GM19324 (cell line): Measurements from ENCODE around the gene HSPA1L.
"Not testable (repeated sequence)": the region's sequence is repeated elsewhere in the genome, so short reads cannot be mapped to it uniquely, and the experiment has no call there.

Source experiments
- ATAC-seq: cut with Tn5 transposase; IDR thresholded peaks from one replicate; pipeline ENCODE4 v1.9.1; 2021; ENCODE audit warnings: mild to moderate bottlenecking, moderate library complexity; ENCODE audit not compliant: unreplicated experiment, low FRiP score

HSPA1L gene

GRCh38 chr6:31837369-31838113, 22.5 kb upstream of the HSPA1L start:
- ATAC-seq, result no peak

GRCh38 chr6:31836474-31837368, 21.6 kb upstream of the HSPA1L start:
- no peak for ATAC-seq

- no peak for ATAC-seq
These were observed 21.0 kb upstream of the HSPA1L start for GRCh38 chr6:31836047-31836473.

GRCh38 chr6:31834367-31835250, 19.5 kb upstream of the HSPA1L start:
- peak; percentile 53 for ATAC-seq

- ATAC-seq, result no peak
These were observed 16.5 kb upstream of the HSPA1L start for GRCh38 chr6:31831350-31832215.

- no peak for ATAC-seq
These were observed 15.8 kb upstream of the HSPA1L start for GRCh38 chr6:31830886-31831335.

- ATAC-seq, result no peak
These were observed 14.7 kb upstream of the HSPA1L start for GRCh38 chr6:31829633-31830283.

- peak; percentile 86 for ATAC-seq
These were observed 12.4 kb upstream of the HSPA1L start, which contains the start of gene HSPA1B for GRCh38 chr6:31827286-31828079. HSPA1B (plus strand) TSS chr6:31827738; CDS start chr6:31827951, 213 bp downstream.

GRCh38 chr6:31826793-31827285, 11.8 kb upstream of the HSPA1L start:
- ATAC-seq, result peak; percentile 13

GRCh38 chr6:31825553-31825952, 10.5 kb upstream of the HSPA1L start:
- no peak for ATAC-seq

GRCh38 chr6:31823592-31824196, 8.6 kb upstream of the HSPA1L start:
- ATAC-seq, result not testable (repeated sequence)

- peak; percentile 58 for ATAC-seq
These were observed 7.1 kb upstream of the HSPA1L start for GRCh38 chr6:31822036-31822821.

- peak; percentile 45 for ATAC-seq
These were observed 6.4 kb upstream of the HSPA1L start for GRCh38 chr6:31821301-31822035.

GRCh38 chr6:31820399-31820798, 5.3 kb upstream of the HSPA1L start:
- ATAC-seq, result not testable (repeated sequence)

- no peak for ATAC-seq
These were observed 4.8 kb upstream of the HSPA1L start for GRCh38 chr6:31819871-31820299.

- not testable (repeated sequence) for ATAC-seq
These were observed 2.9 kb upstream of the HSPA1L start for GRCh38 chr6:31817929-31818511.
